ENCODE results near the gene ANKRD12. TPM values are rescaled to one million over a fixed set of nuclear protein-coding genes. Genes with fewer than 3 reads are reported as not detected.

Gene ANKRD12
- total RNA-seq, 1 experiment from 2014 or later = 43.4 TPM

DNA sequence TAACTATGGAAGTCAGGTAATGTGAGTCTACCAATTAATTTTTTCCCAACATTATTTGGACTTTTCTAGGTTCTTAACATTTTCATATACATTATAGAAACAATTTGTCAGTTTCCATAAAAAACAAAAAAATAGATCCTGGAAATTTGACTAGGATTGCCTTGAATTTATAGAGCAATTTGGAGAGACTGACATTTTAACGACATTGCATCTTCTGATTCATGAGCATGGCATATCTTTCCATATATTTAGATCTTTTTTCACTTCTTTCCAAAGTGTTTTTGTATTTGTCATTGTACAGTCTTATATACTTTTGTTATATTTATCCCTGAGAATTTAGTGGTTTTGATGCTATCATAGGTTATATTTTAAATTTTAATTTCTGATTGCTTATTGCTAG is 42.0 kb downstream of the ANKRD12 start (continued):
- TF ChIP-seq NFE2L1 (CRISPR knock-in tag; IDR thresholded peaks at IDR 0.05) (no peak), ZNF671 (CRISPR knock-in tag; IDR thresholded peaks at IDR 0.05) (no peak), NFATC4 (CRISPR knock-in tag; IDR thresholded peaks at IDR 0.05) (no peak), ZNF423 (CRISPR knock-in tag; IDR thresholded peaks at IDR 0.05) (no peak), RORB (CRISPR knock-in tag; IDR thresholded peaks at IDR 0.05) (no peak)
- TF ChIP-seq, protein P1, sequence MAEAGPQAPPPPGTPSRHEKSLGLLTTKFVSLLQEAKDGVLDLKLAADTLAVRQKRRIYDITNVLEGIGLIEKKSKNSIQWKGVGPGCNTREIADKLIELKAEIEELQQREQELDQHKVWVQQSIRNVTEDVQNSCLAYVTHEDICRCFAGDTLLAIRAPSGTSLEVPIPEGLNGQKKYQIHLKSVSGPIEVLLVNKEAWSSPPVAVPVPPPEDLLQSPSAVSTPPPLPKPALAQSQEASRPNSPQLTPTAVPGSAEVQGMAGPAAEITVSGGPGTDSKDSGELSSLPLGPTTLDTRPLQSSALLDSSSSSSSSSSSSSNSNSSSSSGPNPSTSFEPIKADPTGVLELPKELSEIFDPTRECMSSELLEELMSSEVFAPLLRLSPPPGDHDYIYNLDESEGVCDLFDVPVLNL (CRISPR knock-in tag; IDR thresholded peaks at IDR 0.05; ENCODE audit: borderline replicate concordance, low read depth) = no peak
- TF ChIP-seq, protein P2, sequence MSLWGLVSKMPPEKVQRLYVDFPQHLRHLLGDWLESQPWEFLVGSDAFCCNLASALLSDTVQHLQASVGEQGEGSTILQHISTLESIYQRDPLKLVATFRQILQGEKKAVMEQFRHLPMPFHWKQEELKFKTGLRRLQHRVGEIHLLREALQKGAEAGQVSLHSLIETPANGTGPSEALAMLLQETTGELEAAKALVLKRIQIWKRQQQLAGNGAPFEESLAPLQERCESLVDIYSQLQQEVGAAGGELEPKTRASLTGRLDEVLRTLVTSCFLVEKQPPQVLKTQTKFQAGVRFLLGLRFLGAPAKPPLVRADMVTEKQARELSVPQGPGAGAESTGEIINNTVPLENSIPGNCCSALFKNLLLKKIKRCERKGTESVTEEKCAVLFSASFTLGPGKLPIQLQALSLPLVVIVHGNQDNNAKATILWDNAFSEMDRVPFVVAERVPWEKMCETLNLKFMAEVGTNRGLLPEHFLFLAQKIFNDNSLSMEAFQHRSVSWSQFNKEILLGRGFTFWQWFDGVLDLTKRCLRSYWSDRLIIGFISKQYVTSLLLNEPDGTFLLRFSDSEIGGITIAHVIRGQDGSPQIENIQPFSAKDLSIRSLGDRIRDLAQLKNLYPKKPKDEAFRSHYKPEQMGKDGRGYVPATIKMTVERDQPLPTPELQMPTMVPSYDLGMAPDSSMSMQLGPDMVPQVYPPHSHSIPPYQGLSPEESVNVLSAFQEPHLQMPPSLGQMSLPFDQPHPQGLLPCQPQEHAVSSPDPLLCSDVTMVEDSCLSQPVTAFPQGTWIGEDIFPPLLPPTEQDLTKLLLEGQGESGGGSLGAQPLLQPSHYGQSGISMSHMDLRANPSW (CRISPR knock-in tag; conservative IDR thresholded peaks at IDR 0.05; ENCODE audit: low read depth) = no peak
- TF ChIP-seq, protein P3, sequence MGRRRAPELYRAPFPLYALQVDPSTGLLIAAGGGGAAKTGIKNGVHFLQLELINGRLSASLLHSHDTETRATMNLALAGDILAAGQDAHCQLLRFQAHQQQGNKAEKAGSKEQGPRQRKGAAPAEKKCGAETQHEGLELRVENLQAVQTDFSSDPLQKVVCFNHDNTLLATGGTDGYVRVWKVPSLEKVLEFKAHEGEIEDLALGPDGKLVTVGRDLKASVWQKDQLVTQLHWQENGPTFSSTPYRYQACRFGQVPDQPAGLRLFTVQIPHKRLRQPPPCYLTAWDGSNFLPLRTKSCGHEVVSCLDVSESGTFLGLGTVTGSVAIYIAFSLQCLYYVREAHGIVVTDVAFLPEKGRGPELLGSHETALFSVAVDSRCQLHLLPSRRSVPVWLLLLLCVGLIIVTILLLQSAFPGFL (CRISPR knock-in tag; IDR thresholded peaks at IDR 0.05; ENCODE audit: borderline replicate concordance) = no peak
- TF ChIP-seq, protein P4, sequence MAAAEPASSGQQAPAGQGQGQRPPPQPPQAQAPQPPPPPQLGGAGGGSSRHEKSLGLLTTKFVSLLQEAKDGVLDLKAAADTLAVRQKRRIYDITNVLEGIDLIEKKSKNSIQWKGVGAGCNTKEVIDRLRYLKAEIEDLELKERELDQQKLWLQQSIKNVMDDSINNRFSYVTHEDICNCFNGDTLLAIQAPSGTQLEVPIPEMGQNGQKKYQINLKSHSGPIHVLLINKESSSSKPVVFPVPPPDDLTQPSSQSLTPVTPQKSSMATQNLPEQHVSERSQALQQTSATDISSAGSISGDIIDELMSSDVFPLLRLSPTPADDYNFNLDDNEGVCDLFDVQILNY (CRISPR knock-in tag; IDR thresholded peaks at IDR 0.05) = no peak
- TF ChIP-seq, protein P5, sequence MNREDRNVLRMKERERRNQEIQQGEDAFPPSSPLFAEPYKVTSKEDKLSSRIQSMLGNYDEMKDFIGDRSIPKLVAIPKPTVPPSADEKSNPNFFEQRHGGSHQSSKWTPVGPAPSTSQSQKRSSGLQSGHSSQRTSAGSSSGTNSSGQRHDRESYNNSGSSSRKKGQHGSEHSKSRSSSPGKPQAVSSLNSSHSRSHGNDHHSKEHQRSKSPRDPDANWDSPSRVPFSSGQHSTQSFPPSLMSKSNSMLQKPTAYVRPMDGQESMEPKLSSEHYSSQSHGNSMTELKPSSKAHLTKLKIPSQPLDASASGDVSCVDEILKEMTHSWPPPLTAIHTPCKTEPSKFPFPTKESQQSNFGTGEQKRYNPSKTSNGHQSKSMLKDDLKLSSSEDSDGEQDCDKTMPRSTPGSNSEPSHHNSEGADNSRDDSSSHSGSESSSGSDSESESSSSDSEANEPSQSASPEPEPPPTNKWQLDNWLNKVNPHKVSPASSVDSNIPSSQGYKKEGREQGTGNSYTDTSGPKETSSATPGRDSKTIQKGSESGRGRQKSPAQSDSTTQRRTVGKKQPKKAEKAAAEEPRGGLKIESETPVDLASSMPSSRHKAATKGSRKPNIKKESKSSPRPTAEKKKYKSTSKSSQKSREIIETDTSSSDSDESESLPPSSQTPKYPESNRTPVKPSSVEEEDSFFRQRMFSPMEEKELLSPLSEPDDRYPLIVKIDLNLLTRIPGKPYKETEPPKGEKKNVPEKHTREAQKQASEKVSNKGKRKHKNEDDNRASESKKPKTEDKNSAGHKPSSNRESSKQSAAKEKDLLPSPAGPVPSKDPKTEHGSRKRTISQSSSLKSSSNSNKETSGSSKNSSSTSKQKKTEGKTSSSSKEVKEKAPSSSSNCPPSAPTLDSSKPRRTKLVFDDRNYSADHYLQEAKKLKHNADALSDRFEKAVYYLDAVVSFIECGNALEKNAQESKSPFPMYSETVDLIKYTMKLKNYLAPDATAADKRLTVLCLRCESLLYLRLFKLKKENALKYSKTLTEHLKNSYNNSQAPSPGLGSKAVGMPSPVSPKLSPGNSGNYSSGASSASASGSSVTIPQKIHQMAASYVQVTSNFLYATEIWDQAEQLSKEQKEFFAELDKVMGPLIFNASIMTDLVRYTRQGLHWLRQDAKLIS (CRISPR knock-in tag; IDR thresholded peaks at IDR 0.05; ENCODE audit: borderline replicate concordance) = no peak
- TF ChIP-seq, protein P6, sequence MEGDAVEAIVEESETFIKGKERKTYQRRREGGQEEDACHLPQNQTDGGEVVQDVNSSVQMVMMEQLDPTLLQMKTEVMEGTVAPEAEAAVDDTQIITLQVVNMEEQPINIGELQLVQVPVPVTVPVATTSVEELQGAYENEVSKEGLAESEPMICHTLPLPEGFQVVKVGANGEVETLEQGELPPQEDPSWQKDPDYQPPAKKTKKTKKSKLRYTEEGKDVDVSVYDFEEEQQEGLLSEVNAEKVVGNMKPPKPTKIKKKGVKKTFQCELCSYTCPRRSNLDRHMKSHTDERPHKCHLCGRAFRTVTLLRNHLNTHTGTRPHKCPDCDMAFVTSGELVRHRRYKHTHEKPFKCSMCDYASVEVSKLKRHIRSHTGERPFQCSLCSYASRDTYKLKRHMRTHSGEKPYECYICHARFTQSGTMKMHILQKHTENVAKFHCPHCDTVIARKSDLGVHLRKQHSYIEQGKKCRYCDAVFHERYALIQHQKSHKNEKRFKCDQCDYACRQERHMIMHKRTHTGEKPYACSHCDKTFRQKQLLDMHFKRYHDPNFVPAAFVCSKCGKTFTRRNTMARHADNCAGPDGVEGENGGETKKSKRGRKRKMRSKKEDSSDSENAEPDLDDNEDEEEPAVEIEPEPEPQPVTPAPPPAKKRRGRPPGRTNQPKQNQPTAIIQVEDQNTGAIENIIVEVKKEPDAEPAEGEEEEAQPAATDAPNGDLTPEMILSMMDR (IDR thresholded peaks at IDR 0.05) = no peak

DNA sequence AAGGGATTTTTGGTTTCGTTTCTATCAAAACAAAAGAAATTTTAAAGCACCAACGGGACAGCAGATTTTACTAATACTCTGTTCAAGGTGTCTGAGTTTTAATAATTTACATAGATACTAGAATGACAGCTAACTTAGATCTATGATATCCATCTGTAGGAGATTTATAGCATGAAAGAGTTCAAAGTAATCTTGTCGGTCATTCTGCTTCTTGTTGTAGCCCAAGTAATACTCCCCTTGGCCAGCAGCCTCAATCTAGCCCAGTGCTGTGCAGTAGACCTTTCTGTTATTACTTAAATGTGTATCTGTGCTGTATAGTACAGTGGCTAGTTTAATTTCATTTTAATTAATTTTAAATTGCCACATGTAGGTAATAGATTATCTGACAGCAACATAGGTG is 44.7 kb downstream of the ANKRD12 start:
- no peak for ATAC-seq

More for the DNA sequence above, 44.7 kb downstream of the ANKRD12 start:
- Mint-ChIP-seq H3K9me3 (no peaks in the 10 kb centered on the region), H3K27ac (no peak overlapping the region), H3K4me3 (no peak overlapping the region), H3K4me1 (peaks cover 10% of the 10 kb centered on the region), H3K27me3 (ENCODE audit: low read depth) (no peaks in the 10 kb centered on the region), H3K36me3 (peaks cover 9% of the 10 kb centered on the region)
- DNase-seq (ENCODE audit: low spot score) = no peak
- TF ChIP-seq MYBL2 (CRISPR knock-in tag; IDR thresholded peaks at IDR 0.05) (no peak), HMGA2 (CRISPR knock-in tag; IDR thresholded peaks at IDR 0.05) (no peak)
- TF ChIP-seq, protein P7, sequence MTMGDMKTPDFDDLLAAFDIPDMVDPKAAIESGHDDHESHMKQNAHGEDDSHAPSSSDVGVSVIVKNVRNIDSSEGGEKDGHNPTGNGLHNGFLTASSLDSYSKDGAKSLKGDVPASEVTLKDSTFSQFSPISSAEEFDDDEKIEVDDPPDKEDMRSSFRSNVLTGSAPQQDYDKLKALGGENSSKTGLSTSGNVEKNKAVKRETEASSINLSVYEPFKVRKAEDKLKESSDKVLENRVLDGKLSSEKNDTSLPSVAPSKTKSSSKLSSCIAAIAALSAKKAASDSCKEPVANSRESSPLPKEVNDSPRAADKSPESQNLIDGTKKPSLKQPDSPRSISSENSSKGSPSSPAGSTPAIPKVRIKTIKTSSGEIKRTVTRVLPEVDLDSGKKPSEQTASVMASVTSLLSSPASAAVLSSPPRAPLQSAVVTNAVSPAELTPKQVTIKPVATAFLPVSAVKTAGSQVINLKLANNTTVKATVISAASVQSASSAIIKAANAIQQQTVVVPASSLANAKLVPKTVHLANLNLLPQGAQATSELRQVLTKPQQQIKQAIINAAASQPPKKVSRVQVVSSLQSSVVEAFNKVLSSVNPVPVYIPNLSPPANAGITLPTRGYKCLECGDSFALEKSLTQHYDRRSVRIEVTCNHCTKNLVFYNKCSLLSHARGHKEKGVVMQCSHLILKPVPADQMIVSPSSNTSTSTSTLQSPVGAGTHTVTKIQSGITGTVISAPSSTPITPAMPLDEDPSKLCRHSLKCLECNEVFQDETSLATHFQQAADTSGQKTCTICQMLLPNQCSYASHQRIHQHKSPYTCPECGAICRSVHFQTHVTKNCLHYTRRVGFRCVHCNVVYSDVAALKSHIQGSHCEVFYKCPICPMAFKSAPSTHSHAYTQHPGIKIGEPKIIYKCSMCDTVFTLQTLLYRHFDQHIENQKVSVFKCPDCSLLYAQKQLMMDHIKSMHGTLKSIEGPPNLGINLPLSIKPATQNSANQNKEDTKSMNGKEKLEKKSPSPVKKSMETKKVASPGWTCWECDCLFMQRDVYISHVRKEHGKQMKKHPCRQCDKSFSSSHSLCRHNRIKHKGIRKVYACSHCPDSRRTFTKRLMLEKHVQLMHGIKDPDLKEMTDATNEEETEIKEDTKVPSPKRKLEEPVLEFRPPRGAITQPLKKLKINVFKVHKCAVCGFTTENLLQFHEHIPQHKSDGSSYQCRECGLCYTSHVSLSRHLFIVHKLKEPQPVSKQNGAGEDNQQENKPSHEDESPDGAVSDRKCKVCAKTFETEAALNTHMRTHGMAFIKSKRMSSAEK (CRISPR knock-in tag; IDR thresholded peaks at IDR 0.05; ENCODE audit: borderline replicate concordance) = no peak
- TF ChIP-seq, protein P8, sequence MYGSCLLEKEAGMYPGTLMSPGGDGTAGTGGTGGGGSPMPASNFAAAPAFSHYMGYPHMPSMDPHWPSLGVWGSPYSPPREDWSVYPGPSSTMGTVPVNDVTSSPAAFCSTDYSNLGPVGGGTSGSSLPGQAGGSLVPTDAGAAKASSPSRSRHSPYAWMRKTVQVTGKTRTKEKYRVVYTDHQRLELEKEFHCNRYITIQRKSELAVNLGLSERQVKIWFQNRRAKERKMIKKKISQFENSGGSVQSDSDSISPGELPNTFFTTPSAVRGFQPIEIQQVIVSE (CRISPR knock-in tag; IDR thresholded peaks at IDR 0.05; ENCODE audit: borderline replicate concordance) = no peak
- TF ChIP-seq, protein P9, sequence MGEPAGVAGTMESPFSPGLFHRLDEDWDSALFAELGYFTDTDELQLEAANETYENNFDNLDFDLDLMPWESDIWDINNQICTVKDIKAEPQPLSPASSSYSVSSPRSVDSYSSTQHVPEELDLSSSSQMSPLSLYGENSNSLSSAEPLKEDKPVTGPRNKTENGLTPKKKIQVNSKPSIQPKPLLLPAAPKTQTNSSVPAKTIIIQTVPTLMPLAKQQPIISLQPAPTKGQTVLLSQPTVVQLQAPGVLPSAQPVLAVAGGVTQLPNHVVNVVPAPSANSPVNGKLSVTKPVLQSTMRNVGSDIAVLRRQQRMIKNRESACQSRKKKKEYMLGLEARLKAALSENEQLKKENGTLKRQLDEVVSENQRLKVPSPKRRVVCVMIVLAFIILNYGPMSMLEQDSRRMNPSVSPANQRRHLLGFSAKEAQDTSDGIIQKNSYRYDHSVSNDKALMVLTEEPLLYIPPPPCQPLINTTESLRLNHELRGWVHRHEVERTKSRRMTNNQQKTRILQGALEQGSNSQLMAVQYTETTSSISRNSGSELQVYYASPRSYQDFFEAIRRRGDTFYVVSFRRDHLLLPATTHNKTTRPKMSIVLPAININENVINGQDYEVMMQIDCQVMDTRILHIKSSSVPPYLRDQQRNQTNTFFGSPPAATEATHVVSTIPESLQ (CRISPR knock-in tag; IDR thresholded peaks at IDR 0.05) = no peak
- ChIA-PET CTCF (no interaction called here), POLR2A (no interaction called here)
